ENCODE data around the gene VIPR2.

Gene VIPR2

DNA sequence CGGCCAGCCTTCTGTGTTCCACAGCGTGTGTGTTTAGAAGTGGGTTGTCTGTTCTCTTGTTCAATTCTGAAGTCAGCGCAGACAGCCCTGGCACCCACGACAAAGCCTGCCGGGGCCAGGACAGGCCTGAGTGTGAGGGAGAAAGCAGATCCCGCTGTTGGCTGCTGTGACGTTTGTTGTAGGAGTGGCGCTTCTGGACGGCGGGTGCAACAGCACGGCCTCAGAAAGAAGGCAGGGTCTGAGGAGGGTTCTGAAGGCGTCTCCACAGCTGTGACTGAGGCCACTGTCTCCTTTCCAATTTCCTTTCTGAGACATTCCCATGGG lies 76.2 kb downstream of the VIPR2 start:
- no peak for DNase-seq (ENCODE audit: low read depth in 3 of 3)

- no peak for DNase-seq (ENCODE audit: low read depth in 3 of 3)
Observed at GRCh38 chr7:159067576-159068487, 76.8 kb downstream of the VIPR2 start.

DNA sequence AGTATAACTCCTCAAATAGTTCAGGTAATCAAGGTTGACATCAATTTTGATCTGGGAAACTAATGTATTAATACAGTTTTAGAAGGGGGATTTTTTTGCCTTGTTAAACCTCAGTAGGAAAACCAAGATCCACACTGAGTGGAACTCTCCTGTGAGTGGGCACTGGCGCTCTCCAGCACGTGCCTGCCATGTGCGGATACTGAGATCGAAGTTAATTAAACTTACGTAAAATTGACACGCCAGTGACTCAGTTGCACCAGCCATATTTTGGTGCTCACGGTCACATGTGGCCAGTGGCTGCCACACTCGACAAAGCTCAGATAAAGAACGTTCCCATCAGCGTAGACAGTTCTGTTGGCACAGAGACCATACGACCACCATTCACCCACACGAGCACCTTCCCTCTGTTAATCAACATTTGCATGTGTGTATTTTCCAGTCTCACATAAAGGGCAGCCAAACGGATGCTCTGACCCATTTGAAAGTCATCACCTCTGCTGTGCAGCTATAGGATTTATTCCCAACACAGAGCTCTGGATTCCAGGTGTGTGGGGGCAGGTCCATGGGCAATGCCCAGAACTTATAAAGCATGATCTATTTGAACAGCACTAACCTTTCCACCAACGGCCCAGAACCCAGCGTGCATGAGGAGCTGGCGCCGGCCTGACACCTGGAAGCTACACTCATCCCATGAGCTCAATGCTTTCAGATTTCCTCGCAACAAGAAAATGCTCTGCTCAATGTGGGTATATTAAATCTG lies 77.7 kb downstream of the VIPR2 start:
- no peak for DNase-seq (ENCODE audit: low read depth in 3 of 3)

- DNase-seq (ENCODE audit: low read depth in 3 of 3) = no peak
Observed at GRCh38 chr7:159065852-159066480, 78.7 kb downstream of the VIPR2 start.

GRCh38 chr7:159064816-159065510 lies 79.7 kb downstream of the VIPR2 start:
- DNase-seq (ENCODE audit: low read depth in 3 of 3) = no peak

DNA sequence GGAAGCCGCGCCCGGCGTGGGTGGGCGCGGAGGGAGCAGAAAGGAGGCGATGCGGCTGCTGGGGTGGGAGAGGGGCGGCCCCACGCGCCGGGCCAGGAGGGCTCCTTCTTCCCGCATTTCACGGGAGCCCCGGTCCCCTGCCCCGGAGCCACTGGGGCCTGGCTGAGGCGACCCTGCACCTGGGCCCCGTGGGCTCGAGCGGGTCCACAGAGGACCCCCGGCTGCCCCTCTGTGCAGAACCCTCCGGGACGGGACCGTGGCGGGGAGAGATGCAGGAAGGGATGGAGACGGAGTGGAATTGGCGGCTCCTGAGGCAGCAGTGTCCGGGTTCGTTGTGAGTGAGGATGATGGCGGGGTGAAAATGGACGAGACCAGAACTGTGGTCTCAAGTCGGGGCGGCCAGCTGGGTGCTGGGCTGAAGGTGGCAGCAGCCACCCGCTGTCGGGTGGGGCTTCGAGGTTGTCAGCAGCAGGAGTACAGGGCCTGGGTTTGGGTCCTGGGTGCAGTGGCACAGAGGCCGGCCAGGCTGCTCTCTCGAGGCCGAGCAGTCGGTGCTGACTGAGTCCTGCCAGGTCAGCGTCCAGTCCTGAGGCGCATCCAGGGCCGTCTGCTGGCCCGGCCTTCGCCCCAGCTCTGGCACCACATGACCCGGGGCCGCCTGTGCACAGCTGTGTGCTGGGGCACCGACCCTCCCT lies 80.4 kb downstream of the VIPR2 start:
- no peak for DNase-seq (ENCODE audit: low read depth in 3 of 3)

GRCh38 chr7:159063046-159063840 lies 81.4 kb downstream of the VIPR2 start:
- no peak for DNase-seq (ENCODE audit: low read depth in 3 of 3)

DNA sequence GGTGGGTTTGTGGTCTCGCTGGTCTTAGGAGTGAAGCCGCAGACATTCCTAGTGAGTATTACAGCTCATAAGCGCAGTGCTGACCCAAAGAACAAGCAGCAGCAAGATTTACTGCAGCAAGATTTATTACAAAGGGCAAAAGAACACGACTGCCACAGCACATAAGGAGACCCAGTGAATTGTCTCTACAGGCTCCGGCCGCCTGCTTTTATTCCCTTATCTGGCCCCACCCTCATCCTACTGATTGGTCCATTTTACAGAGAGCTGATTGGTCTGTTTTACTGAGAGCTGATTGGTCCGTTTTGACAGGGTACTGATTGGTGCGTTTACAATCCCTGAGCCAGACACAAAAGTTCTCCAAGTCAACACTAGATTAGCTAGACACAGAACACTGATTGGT lies 82.1 kb downstream of the VIPR2 start:
- no peak for DNase-seq (ENCODE audit: low read depth in 3 of 3)

GRCh38 chr7:159061674-159062212 lies 82.9 kb downstream of the VIPR2 start:
- DNase-seq (ENCODE audit: low read depth in 3 of 3) = no peak

DNA sequence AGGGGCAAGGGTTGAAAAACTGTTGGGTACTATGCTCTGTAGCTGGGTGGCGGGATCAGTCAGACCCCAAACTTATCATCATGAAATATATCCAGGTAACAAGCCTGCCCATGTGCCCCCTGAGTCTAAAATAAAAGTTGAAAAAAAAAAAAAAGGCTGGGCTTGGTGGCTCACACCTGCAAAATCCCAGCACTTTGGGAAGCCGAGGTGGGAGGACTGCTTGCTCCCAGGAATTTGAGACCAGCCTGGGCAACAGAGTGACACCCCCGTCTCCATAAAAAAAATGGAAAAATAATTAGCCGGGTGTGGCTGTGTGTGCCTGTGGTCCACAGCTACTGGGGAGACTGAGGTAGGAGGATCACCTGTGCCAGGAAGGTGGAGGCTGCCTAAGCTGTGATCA lies 83.5 kb downstream of the VIPR2 start:
- no peak for DNase-seq (ENCODE audit: low read depth in 3 of 3)

DNA sequence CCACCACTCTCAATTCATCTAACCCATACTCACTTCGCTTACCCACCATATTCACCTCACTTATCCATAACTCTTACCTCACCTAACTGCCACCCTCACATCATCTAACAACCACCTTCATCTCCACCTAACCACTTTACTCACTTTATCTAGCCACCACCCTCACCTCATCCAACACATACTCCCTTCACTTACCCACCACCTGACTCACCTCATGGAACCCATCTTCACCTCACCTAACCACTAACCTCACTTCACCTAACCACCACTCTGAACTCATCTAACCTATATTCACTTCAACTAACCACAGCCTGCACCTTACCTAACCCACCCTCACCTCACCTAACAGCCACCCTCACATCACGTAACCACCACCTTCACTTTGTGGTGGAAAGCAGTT lies 84.2 kb downstream of the VIPR2 start:
- no peak for DNase-seq (ENCODE audit: low read depth in 3 of 3)

GRCh38 chr7:159059629-159060028 lies 85.0 kb downstream of the VIPR2 start:
- no peak for DNase-seq (ENCODE audit: low read depth in 3 of 3)

DNA sequence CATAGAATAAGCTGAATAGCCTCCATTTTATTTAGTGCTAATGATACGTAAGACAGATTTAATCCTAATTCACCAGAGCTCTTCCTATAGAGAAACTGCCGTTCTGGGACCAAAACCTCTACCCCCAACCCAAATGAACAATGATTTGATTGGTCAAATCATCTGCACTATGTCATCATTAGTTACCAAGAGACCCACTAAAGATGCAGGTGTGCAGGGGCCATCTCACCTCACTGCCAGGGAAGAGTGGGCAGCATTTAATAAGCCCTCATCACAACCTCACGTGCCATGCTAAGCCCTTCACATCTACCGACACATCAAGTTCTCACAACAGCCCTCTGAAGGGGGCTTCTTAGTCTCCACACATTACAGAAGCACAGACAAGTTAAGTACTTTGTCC lies 87.0 kb downstream of the VIPR2 start:
- DNase-seq (ENCODE audit: low read depth in 3 of 3) = no peak

DNA sequence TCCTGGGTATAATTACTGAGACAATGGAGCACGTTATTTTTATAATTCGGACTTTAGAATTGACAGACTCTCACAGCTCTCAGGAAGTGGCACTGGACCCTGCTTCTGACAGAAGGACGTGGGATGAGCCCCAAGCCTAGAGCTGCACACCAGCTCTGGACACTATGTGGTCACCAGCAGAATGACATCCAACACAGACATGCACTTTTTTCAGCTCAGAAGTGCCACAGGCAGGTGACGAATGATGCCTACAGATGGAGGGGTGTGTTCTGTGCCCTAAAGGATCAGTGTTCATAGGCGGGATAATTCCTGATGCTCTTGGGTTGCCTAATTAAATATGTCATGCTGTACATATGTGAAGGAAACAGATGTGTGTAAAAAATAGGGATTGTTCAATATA lies 87.9 kb downstream of the VIPR2 start:
- DNase-seq (ENCODE audit: low read depth in 3 of 3) = no peak

DNA sequence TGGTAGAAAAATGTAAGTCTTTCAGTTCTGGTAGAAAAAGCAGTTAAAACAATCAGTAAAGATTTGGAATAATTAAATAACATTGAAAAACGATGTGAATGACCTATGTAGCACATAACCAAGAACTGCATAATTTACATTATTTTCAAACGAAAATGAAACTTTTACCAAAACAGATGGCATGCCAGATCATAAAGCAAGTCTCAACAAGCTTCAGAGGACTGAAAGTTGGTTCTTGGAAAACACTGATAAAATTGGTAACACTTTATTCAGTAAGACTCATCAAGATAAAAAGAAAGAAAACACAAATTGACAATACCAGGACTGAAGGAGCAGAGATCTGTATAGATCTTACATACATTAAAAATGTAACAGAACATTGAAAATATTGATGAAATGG lies 92.8 kb downstream of the VIPR2 start:
- DNase-seq (ENCODE audit: low read depth in 3 of 3) = no peak

DNA sequence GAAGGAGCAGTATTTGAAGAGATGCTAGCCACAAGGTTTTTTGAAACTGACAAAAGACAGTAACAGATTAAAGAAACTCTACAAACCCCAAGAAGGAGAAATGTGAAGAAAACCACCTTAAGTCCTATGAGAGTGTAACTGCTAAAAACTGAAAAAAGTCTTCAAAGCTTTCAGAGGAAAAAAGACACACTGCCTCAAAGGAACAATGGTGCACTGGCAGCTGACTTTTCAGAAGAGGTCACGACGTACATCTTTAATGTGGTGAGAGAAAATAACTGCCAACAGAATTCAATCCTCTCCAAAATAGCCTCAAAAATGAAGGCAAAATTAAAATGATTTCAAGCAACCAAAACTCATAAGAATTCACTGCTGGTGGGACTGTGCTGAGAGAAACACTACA lies 94.0 kb downstream of the VIPR2 start:
- no peak for DNase-seq (ENCODE audit: low read depth in 3 of 3)

- DNase-seq (ENCODE audit: low read depth in 3 of 3) = no peak
Observed at GRCh38 chr7:159049266-159050025, 95.2 kb downstream of the VIPR2 start.

DNA sequence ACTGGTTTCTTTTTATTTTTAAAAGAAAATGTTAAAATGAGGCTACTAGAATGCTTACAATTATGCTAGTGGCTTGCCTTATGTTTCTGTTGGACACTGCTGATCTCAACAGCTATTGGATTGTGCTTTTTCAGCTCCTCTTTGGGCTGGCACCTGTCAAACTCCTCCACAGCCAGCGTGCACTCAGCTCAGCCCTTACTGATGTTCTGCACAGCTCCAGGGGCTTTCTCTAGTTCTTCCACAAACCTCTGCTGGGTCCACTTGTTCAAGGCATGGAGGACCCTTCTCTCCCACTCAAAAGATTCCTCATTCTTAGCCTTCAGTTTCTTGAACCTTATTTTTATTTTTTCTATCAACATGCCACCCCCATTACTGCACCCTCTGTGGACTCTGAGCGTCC lies 96.0 kb downstream of the VIPR2 start:
- DNase-seq (ENCODE audit: low read depth in 3 of 3) = no peak

GRCh38 chr7:159047536-159047935 lies 97.1 kb downstream of the VIPR2 start:
- no peak for DNase-seq (ENCODE audit: low read depth in 3 of 3)

GRCh38 chr7:159046300-159046699 lies 98.4 kb downstream of the VIPR2 start:
- no peak for DNase-seq (ENCODE audit: low read depth in 3 of 3)

Measured in stimulated activated CD4-positive, alpha-beta T cell treated with anti-CD3 and anti-CD28 coated beads, TNF-alpha, amount 100 ng/mL, for 24 hours (primary cell).